SH-SY5Y (cell line): Measurements from ENCODE around the gene GNAI3.

Source experiments
- GATA2 ChIP-seq: IDR thresholded peaks from 2 replicates; pipeline ENCODE4 v1.6.1; 2011; ENCODE audit warnings: mild to moderate bottlenecking, low read depth, low read length
- GATA3 ChIP-seq: IDR thresholded peaks from 2 replicates; pipeline ENCODE4 v1.6.1; 2011; ENCODE audit warnings: low read depth, mild to moderate bottlenecking, low read length, moderate library complexity

GRCh38 chr1:109657395-109657794, 109.0 kb downstream of the GNAI3 start:
- TF ChIP-seq GATA3 (no peak), GATA2 (no peak)
